Embryonic facial prominence (tissue), 1 donor: ENCODE measurements around the gene S100PBP.

Source experiments
- DNase-seq: peaks from one replicate; pipeline ENCODE4 v3.0.0-alpha.2; 2016; ENCODE audit errors: extremely low spot score

S100PBP gene

GRCh38 chr1:32886828-32887414 is 69.5 kb downstream of the S100PBP start:
- no peak for DNase-seq

GRCh38 chr1:32887623-32888022 is 70.2 kb downstream of the S100PBP start:
- DNase-seq: no peak

GRCh38 chr1:32888134-32888533 is 70.7 kb downstream of the S100PBP start:
- DNase-seq: no peak

- no peak for DNase-seq
Observed at GRCh38 chr1:32888677-32889420, 71.4 kb downstream of the S100PBP start.

GRCh38 chr1:32889731-32890278 is 72.4 kb downstream of the S100PBP start:
- DNase-seq: no peak

GRCh38 chr1:32890516-32891240 is 73.2 kb downstream of the S100PBP start:
- no peak for DNase-seq

- DNase-seq: no peak
Observed at GRCh38 chr1:32891241-32891570, 73.8 kb downstream of the S100PBP start.

GRCh38 chr1:32891630-32892029 is 74.2 kb downstream of the S100PBP start:
- no peak for DNase-seq

GRCh38 chr1:32892368-32893197 is 75.1 kb downstream of the S100PBP start:
- DNase-seq: no peak

- DNase-seq: no peak
Observed at GRCh38 chr1:32893198-32894018, 76.0 kb downstream of the S100PBP start.

GRCh38 chr1:32894019-32894600 is 76.7 kb downstream of the S100PBP start:
- no peak for DNase-seq

- no peak for DNase-seq
Observed at GRCh38 chr1:32894681-32895080, 77.2 kb downstream of the S100PBP start.

- DNase-seq: no peak
Observed at GRCh38 chr1:32895325-32896215, 78.1 kb downstream of the S100PBP start.

- no peak for DNase-seq
Observed at GRCh38 chr1:32896451-32896850, 79.0 kb downstream of the S100PBP start.

- DNase-seq: no peak
Observed at GRCh38 chr1:32897082-32898049, 79.9 kb downstream of the S100PBP start.

GRCh38 chr1:32898056-32898455 is 80.6 kb downstream of the S100PBP start:
- DNase-seq: no peak

- DNase-seq: no peak
Observed at GRCh38 chr1:32898958-32899357, 81.5 kb downstream of the S100PBP start.

- no peak for DNase-seq
Observed at GRCh38 chr1:32899586-32900296, 82.3 kb downstream of the S100PBP start.
